IMR-90 (cell line): ENCODE data around the gene BCAS3. TPM values are rescaled to one million over a fixed set of nuclear protein-coding genes. Genes with fewer than 3 reads are reported as not detected.

Source experiments
- ATAC-seq: fragments of 200-7000 bp; cut with Tn5 transposase; 2 replicates; pipeline ENCODE4 v1.9.1; 2020; ENCODE audit warnings: low read depth, mild to moderate bottlenecking, moderate library complexity
- BruUV-seq: library from RNA; stranded (reverse); fragments of 400-500 nt; replicated peaks from 2 replicates; lab custom pipeline; 2021; lab: Mats Ljungman, UMichigan
- CTCF ChIA-PET: fragments of 300-600 bp; formaldehyde crosslinking; extraction: SDS; loops from one replicate; lab custom pipeline; 2021; ENCODE audit warnings: antibody characterized with exemption; lab: Yijun Ruan, JAX
- POLR2A ChIA-PET: fragments of 300-600 bp; sonication (Branson Sonifier 250); formaldehyde crosslinking; loops from one replicate; lab custom pipeline; 2022; ENCODE audit warnings: antibody characterized with exemption; ENCODE audit not compliant: unreplicated experiment; lab: Charles Lee
- DNase-seq: peaks from one replicate; pipeline ENCODE4 v3.0.0; 2013
- H2AFZ ChIP-seq: replicated peaks from 2 replicates; pipeline ENCODE3; 2013; ENCODE audit warnings: low read length, mild to moderate bottlenecking; ENCODE audit not compliant: poor library complexity
- H2AK5ac ChIP-seq: 2 replicates; pipeline ENCODE4 v1.6.1; 2013; ENCODE audit warnings: low read depth, low read length, inconsistent platforms
- H2AK9ac ChIP-seq: replicated peaks from 2 replicates; pipeline ENCODE3; 2013; ENCODE audit warnings: mild to moderate bottlenecking, low read depth, low read length, moderate library complexity; ENCODE audit not compliant: poor library complexity
- H2BK120ac ChIP-seq: 2 replicates; pipeline ENCODE4 v1.6.1; 2013; ENCODE audit warnings: low read depth, low read length, inconsistent platforms
- H2BK15ac ChIP-seq: 3 replicates; pipeline ENCODE4 v1.6.1; 2013; ENCODE audit warnings: low read depth, low read length, inconsistent platforms
- H2BK20ac ChIP-seq: 2 replicates; pipeline ENCODE4 v1.6.1; 2013; ENCODE audit warnings: low read depth, mild to moderate bottlenecking, inconsistent platforms, low read length, moderate library complexity
- H2BK5ac ChIP-seq: 2 replicates; pipeline ENCODE4 v1.6.1; 2013; ENCODE audit warnings: mild to moderate bottlenecking, low read depth, low read length, inconsistent platforms; ENCODE audit not compliant: poor library complexity, severe bottlenecking
- H3K14ac ChIP-seq: replicated peaks from 2 replicates; pipeline ENCODE4 v1.6.1; 2013; ENCODE audit warnings: low read depth, low read length, inconsistent platforms
- H3K18ac ChIP-seq: 2 replicates; pipeline ENCODE4 v1.6.1; 2013; ENCODE audit warnings: low read depth, low read length, control low read depth
- H3K23ac ChIP-seq: 2 replicates; pipeline ENCODE4 v1.6.1; 2013; ENCODE audit warnings: low read depth, low read length, inconsistent platforms
- H3K27ac ChIP-seq: 2 replicates; pipeline ENCODE4 v1.5.1; 2013; ENCODE audit warnings: mild to moderate bottlenecking, control low read depth, low read length; ENCODE audit not compliant: insufficient read depth
- H3K27me3 ChIP-seq: 2 replicates; pipeline ENCODE4 v1.6.1; 2013; ENCODE audit warnings: low read length; ENCODE audit not compliant: control insufficient read depth, insufficient read depth
- H3K36me3 ChIP-seq: 2 replicates; pipeline ENCODE4 v1.6.1; 2013; ENCODE audit warnings: low read length, mixed read lengths; ENCODE audit not compliant: control insufficient read depth, insufficient read depth
- H3K4ac ChIP-seq: 2 replicates; pipeline ENCODE4 v1.6.1; 2013; ENCODE audit warnings: low read depth, low read length, inconsistent platforms
- H3K4me1 ChIP-seq: 2 replicates; pipeline ENCODE4 v1.6.1; 2013; ENCODE audit warnings: low read length, mixed read lengths; ENCODE audit not compliant: control insufficient read depth, insufficient read depth
- H3K4me2 ChIP-seq: 2 replicates; pipeline ENCODE4 v1.6.1; 2013; ENCODE audit warnings: low read depth, mild to moderate bottlenecking, control low read depth, low read length, moderate library complexity
- H3K4me3 ChIP-seq: 2 replicates; pipeline ENCODE4 v1.5.1; 2013; ENCODE audit warnings: low read depth, mild to moderate bottlenecking, control low read depth, low read length, moderate library complexity; ENCODE audit not compliant: insufficient read depth
- H3K56ac ChIP-seq: 2 replicates; pipeline ENCODE4 v1.6.1; 2013; ENCODE audit warnings: low read length, inconsistent platforms; ENCODE audit not compliant: insufficient read depth; ENCODE audit errors: extremely low read depth
- H3K79me1 ChIP-seq, 2 experiments: 2 replicates each; pipeline ENCODE4 v1.6.1; 2013; ENCODE audit warnings: low read length in 2 of 2, inconsistent platforms in 1 of 2, low read depth in 1 of 2
- H3K9ac ChIP-seq: 2 replicates; pipeline ENCODE4 v1.6.1; 2013; ENCODE audit warnings: low read depth, low read length, control low read depth
- H3K9me1 ChIP-seq: 2 replicates; pipeline ENCODE4 v1.6.1; 2013; ENCODE audit warnings: low read length, inconsistent platforms; ENCODE audit not compliant: insufficient read depth
- H3K9me3 ChIP-seq: 2 replicates; pipeline ENCODE4 v1.6.1; 2013; ENCODE audit warnings: low read length; ENCODE audit not compliant: control insufficient read depth, insufficient read depth
- H4K20me1 ChIP-seq: 2 replicates; pipeline ENCODE4 v1.6.1; 2013; ENCODE audit warnings: low read length, inconsistent platforms; ENCODE audit not compliant: insufficient read depth
- H4K5ac ChIP-seq: 2 replicates; pipeline ENCODE4 v1.6.1; 2013; ENCODE audit warnings: mild to moderate bottlenecking, low read depth, low read length, control low read depth
- H4K8ac ChIP-seq, 2 experiments: 2 replicates each; pipeline ENCODE4 v1.6.1; 2013; ENCODE audit warnings: low read depth in 2 of 2, low read length in 2 of 2, control low read depth in 1 of 2, inconsistent platforms in 1 of 2
- H4K91ac ChIP-seq: 2 replicates; pipeline ENCODE4 v1.6.1; 2013; ENCODE audit warnings: low read depth, low read length, inconsistent platforms; ENCODE audit not compliant: insufficient read depth
- BHLHE40 ChIP-seq: fragments of 150-350 bp; IDR thresholded peaks from 2 replicates; pipeline ENCODE4 v1.6.1; 2016; ENCODE audit warnings: mild to moderate bottlenecking, low read depth, low read length
- CEBPB ChIP-seq: IDR thresholded peaks from 2 replicates; pipeline ENCODE4 v1.6.1; 2012; ENCODE audit warnings: low read depth, low read length, improper control_type of control experiment
- CHD1 ChIP-seq: IDR thresholded peaks from 2 replicates; pipeline ENCODE4 v1.6.1; 2012; ENCODE audit warnings: low read depth, low read length, improper control_type of control experiment
- CTCF ChIP-seq: conservative IDR thresholded peaks from 2 replicates; pipeline ENCODE4 v1.5.1; 2012; ENCODE audit warnings: mild to moderate bottlenecking, low read depth, low read length, improper control_type of control experiment
- FOS ChIP-seq: fragments of 150-350 bp; IDR thresholded peaks from 2 replicates; pipeline ENCODE4 v1.6.1; 2016; ENCODE audit warnings: low read depth, low read length
- MAFK ChIP-seq: IDR thresholded peaks from 2 replicates; pipeline ENCODE4 v1.6.1; 2012; ENCODE audit warnings: low read depth, low read length, improper control_type of control experiment
- MXI1 ChIP-seq: IDR thresholded peaks from 2 replicates; pipeline ENCODE4 v1.6.1; 2012; ENCODE audit warnings: low read depth, mild to moderate bottlenecking, low read length, moderate library complexity, borderline replicate concordance
- NFE2L2 ChIP-seq: fragments of 150-350 bp; IDR thresholded peaks from 2 replicates; pipeline ENCODE4 v1.6.1; 2016; ENCODE audit warnings: low read depth, mild to moderate bottlenecking, low read length
- POLR2A ChIP-seq: IDR thresholded peaks from 2 replicates; pipeline ENCODE4 v1.6.1; 2012; ENCODE audit warnings: mild to moderate bottlenecking, low read depth, low read length
- RAD21 ChIP-seq: IDR thresholded peaks from 2 replicates; pipeline ENCODE4 v1.6.1; 2012; ENCODE audit warnings: low read length, improper control_type of control experiment
- RCOR1 ChIP-seq: IDR thresholded peaks from 2 replicates; pipeline ENCODE4 v1.6.1; 2012; ENCODE audit warnings: mild to moderate bottlenecking, low read length, improper control_type of control experiment; ENCODE audit not compliant: insufficient replicate concordance
- RFX5 ChIP-seq: IDR thresholded peaks from 2 replicates; pipeline ENCODE4 v1.8.0; 2012; ENCODE audit warnings: low read depth, mild to moderate bottlenecking, low read length, moderate library complexity
- USF2 ChIP-seq: fragments of 150-350 bp; IDR thresholded peaks from 2 replicates; pipeline ENCODE4 v1.6.1; 2017; ENCODE audit warnings: mild to moderate bottlenecking, antibody characterized with exemption, low read length, low read depth
- WGBS, 2 experiments: methylation state at CpG; one replicate each; pipeline versions ENCODE4 v1.1.5 to v1.1.7; 2013; ENCODE audit warnings: missing lambda C conversion rate in 2 of 2; ENCODE audit not compliant: insufficient read length in 1 of 2; ENCODE audit errors: extremely low coverage in 2 of 2; 5-methylcytosine and 5-hydroxymethylcytosine counted together
- dilution Hi-C: fragments of 300-500 bp; cut with HindIII; formaldehyde crosslinking; loops from one replicate; pipeline ENCODE4 v1.14.3; 2018; ENCODE audit warnings: low sequenced_read_pairs; ENCODE audit not compliant: unreplicated experiment
- in situ Hi-C: fragments of 300-500 bp; cut with MboI; formaldehyde crosslinking; loops from 3 replicates; pipeline ENCODE4 v1.14.3; 2019; ENCODE audit warnings: low sequenced_read_pairs, inconsistent platforms, mixed read lengths
- intact Hi-C: fragments of 100-400 bp; cut with micrococcal nuclease; formaldehyde crosslinking; loops from 2 replicates; pipeline ENCODE4 v1.10.0; 2022
- polyA plus RNA-seq, 3 experiments: library from polyadenylated mRNA; depleted of rRNA; stranded (reverse); fragments of >200 nt; gene quantifications; 2 replicates each; pipeline ENCODE4 v1.2.3, GENCODE V29; 2012; ENCODE audit warnings: low replicate concordance in 1 of 3
- total RNA-seq: library from RNA; depleted of rRNA; stranded (reverse); fragments of >200 nt; gene quantifications from 2 replicates; pipeline ENCODE4 v1.2.3, GENCODE V29; 2012

BCAS3 gene
- total and polyA plus RNA-seq, 2 of the 4 experiments (the other 2 are of a cell fraction) = 6.3 to 27.1 TPM

- Histone ChIP-seq H3K18ac (no peak overlapping the region), H3K79me1 (peaks cover 26 to 29% of the 10 kb centered on the region in 2 experiments), H3K9me1 (no peaks in the 10 kb centered on the region), H2BK15ac (no peak overlapping the region), H3K4me3 (no peak overlapping the region), H2AFZ (no peak overlapping the region), H3K23ac (no peak overlapping the region), H2AK5ac (no peak overlapping the region), H3K9ac (no peak overlapping the region), H3K27ac (no peak overlapping the region), H3K14ac (no peak overlapping the region), H3K4me2 (no peak overlapping the region), H3K4me1 (no peaks in the 10 kb centered on the region), H3K4ac (no peak overlapping the region), H4K20me1 (peaks cover 11% of the 10 kb centered on the region; the same call in 1 of the 2 replicates), H3K27me3 (no peaks in the 10 kb centered on the region), H3K36me3 (peaks cover 7% of the 10 kb centered on the region), H3K56ac (no peak overlapping the region), H3K9me3 (no peaks in the 10 kb centered on the region), H4K91ac (no peak overlapping the region), H2BK20ac (no peak overlapping the region), H2AK9ac (no peak overlapping the region), H4K8ac (no peak overlapping the region), H2BK120ac (no peak overlapping the region), H4K5ac (no peak overlapping the region), H2BK5ac (no peak overlapping the region)
- BruUV-seq = no TSS peak
- in situ Hi-C loops (no loop called here), intact Hi-C loops (no loop called here), dilution Hi-C loops (no loop called here)
- 93% methylated on average over 3 of the region's 5 CpGs; no CpG with 5 or more reads in 1 of the 2 experiments for WGBS, 2 experiments
- no peak for ATAC-seq
- TF ChIP-seq RAD21 (no peak), FOS (no peak), USF2 (no peak), BHLHE40 (no peak), MAFK (no peak), MXI1 (no peak), RFX5 (no peak), CEBPB (no peak), CTCF (no peak), POLR2A (no peak), NFE2L2 (no peak), CHD1 (no peak), RCOR1 (no peak)
- ChIA-PET CTCF (no interaction called here), POLR2A (no interaction called here)
- DNase-seq = no peak
Measured at GRCh38 chr17:60656499-60656898, 21.2 kb upstream of the BCAS3 start.
